Measurements from ENCODE around the gene EPS15.

GRCh38 chr1:51341876-51342496, 177.1 kb downstream of the EPS15 start:
- TF ChIP-seq, protein P1, sequence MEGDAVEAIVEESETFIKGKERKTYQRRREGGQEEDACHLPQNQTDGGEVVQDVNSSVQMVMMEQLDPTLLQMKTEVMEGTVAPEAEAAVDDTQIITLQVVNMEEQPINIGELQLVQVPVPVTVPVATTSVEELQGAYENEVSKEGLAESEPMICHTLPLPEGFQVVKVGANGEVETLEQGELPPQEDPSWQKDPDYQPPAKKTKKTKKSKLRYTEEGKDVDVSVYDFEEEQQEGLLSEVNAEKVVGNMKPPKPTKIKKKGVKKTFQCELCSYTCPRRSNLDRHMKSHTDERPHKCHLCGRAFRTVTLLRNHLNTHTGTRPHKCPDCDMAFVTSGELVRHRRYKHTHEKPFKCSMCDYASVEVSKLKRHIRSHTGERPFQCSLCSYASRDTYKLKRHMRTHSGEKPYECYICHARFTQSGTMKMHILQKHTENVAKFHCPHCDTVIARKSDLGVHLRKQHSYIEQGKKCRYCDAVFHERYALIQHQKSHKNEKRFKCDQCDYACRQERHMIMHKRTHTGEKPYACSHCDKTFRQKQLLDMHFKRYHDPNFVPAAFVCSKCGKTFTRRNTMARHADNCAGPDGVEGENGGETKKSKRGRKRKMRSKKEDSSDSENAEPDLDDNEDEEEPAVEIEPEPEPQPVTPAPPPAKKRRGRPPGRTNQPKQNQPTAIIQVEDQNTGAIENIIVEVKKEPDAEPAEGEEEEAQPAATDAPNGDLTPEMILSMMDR (IDR thresholded peaks at IDR 0.05; ENCODE audit: insufficient read depth, low read length, poor library complexity, severe bottlenecking), result peak; percentile 29
- TF ChIP-seq EZH2phosphoT487 (conservative IDR thresholded peaks at IDR 0.05; ENCODE audit: low read length), result no peak
